ENCODE measurements around the gene SORL1. TPM values are rescaled to one million over a fixed set of nuclear protein-coding genes. Genes with fewer than 3 reads are reported as not detected.

The SORL1 gene
- total and polyA plus RNA-seq, 2 of the 8 experiments (the other 6 are each of a cell fraction or from before 2014, with no cell fraction given), result 38.1 to 65.5 TPM

DNA sequence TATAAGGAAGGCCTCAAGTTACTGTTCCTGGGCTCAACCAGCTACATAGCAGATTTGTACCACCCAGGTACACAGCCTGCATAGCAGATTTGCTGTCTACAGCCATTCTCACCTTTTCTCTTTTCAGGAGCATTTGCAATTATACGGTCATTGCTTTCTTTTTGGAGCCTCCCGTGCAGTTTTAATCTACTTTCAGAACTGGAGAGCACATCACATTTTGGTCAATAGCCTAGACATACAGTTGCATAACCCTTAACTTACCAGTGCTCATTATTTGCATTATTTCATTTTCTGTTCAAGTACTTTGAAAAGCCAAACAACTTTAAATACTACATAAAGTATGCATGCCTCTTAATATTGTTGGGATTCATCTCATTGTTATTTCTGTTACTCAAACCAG, 151.2 kb downstream of the SORL1 start:
- Histone ChIP-seq H2AFZ (ENCODE audit: low read length) (no peak overlapping the region), H4K8ac (ENCODE audit: extremely low read depth, insufficient read depth, low read length) (no peak overlapping the region), H4K20me1 (replicated peaks in 1 of 2; ENCODE audit: control insufficient read depth in 1 of 2, insufficient read depth in 2 of 2, low read length in 2 of 2) (peaks cover 2% of the 10 kb centered on the region in 2 experiments), H3K36me3 (ENCODE audit: control insufficient read depth in 2 of 4, insufficient read depth in 4 of 4, low read length in 3 of 4) (peaks cover 27 to 55% (median 51%) of the 10 kb centered on the region in 4 experiments), H3K79me1 (ENCODE audit: low read depth, low read length) (no peaks in the 10 kb centered on the region), H3K14ac (ENCODE audit: insufficient read length) (no peak overlapping the region), H2BK12ac (ENCODE audit: low read depth, low read length) (no peak overlapping the region), H3K23me2 (ENCODE audit: low read depth, low read length) (no peaks in the 10 kb centered on the region), H4K5ac (ENCODE audit: insufficient read length, low read depth, low read length) (no peak overlapping the region), H3K4me2 (ENCODE audit: insufficient read depth in 1 of 2, low read depth in 2 of 2, low read length in 2 of 2) (no peak overlapping the region), H3K4me1 (replicated peaks in 1 of 4; ENCODE audit: control insufficient read depth in 3 of 4, insufficient read depth in 4 of 4, low read length in 3 of 4) (no peaks in the 10 kb centered on the region), H3K27ac (ENCODE audit: low read depth, low read length) (no peak overlapping the region), H3K27me3 (replicated peaks in 1 of 4; ENCODE audit: control insufficient read depth in 3 of 4, extremely low read depth in 1 of 4, insufficient read depth in 3 of 4, low read length in 3 of 4) (no peaks in the 10 kb centered on the region), H3K9ac (replicated peaks in 1 of 4; ENCODE audit: extremely low read depth in 1 of 4, low read depth in 3 of 4, low read length in 3 of 4) (no peak overlapping the region), H2BK15ac (ENCODE audit: low read length) (no peak overlapping the region), H3K56ac (replicated peaks; ENCODE audit: insufficient read length, low read depth, low read length) (no peak overlapping the region), H2BK120ac (replicated peaks; ENCODE audit: low read depth, low read length) (no peak overlapping the region), H3K18ac (ENCODE audit: extremely low read depth, low read length) (no peak overlapping the region; the same call in 1 of the 2 replicates), H3K23ac (ENCODE audit: insufficient read length) (no peak overlapping the region), H3K9me3 (ENCODE audit: insufficient read depth in 2 of 2, low read depth in 1 of 2, low read length in 1 of 2) (no peaks in the 10 kb centered on the region), H2BK5ac (ENCODE audit: low read depth, low read length) (no peak overlapping the region), H2AK5ac (ENCODE audit: low read depth, low read length) (no peak overlapping the region), H4K91ac (replicated peaks; ENCODE audit: insufficient read length, low read length) (no peak overlapping the region), H3K4ac (replicated peaks; ENCODE audit: insufficient read length, low read depth, low read length) (no peak overlapping the region), H3K4me3 (ENCODE audit: extremely low read depth in 1 of 4, insufficient read depth in 2 of 4, low read depth in 3 of 4, low read length in 4 of 4) (no peak overlapping the region), H3K79me2 (ENCODE audit: control insufficient read depth in 1 of 2, insufficient read depth in 2 of 2, low read length in 2 of 2) (no peaks in the 10 kb centered on the region), H2BK20ac (ENCODE audit: low read length) (no peak overlapping the region)
- no peak for TF ChIP-seq SAP30 (IDR thresholded peaks at IDR 0.05; ENCODE audit: insufficient read depth, insufficient replicate concordance, low read length)
- no peak for TF ChIP-seq CBX8 (IDR thresholded peaks at IDR 0.05; ENCODE audit: borderline replicate concordance, low read depth, low read length)
- TF ChIP-seq PHF8 (conservative IDR thresholded peaks at IDR 0.05; ENCODE audit: low read depth, low read length), result no peak
- no peak for TF ChIP-seq RNF2 (IDR thresholded peaks at IDR 0.05; ENCODE audit: borderline replicate concordance, low read depth, low read length, missing control alignments, poor library complexity, severe bottlenecking)
- no peak for TF ChIP-seq GTF2F1 (IDR thresholded peaks at IDR 0.05; ENCODE audit: borderline replicate concordance, low read depth, low read length)
- no peak for TF ChIP-seq HDAC2 (IDR thresholded peaks at IDR 0.05; ENCODE audit: borderline replicate concordance in 1 of 2, low read depth in 2 of 2, low read length in 2 of 2)
- no peak for TF ChIP-seq NRF1 (IDR thresholded peaks at IDR 0.05; ENCODE audit: low read depth, low read length)
- no peak for TF ChIP-seq CHD2 (IDR thresholded peaks at IDR 0.05; ENCODE audit: low read length)
- no peak for TF ChIP-seq SP1 (IDR thresholded peaks at IDR 0.05; ENCODE audit: low read depth, low read length)
- CTCF ChIA-PET (ENCODE audit: partially characterized antibody), result no interaction called here
- no peak for DNase-seq (ENCODE audit: low read depth in 1 of 2, low spot score in 2 of 2)
- 93% methylated on average over 2 of the region's 2 CpGs; no CpG with 5 or more reads in 1 of the 2 experiments for WGBS, 2 experiments (ENCODE audit: extremely low coverage in 1 of 2, insufficient coverage in 1 of 2, insufficient read length in 1 of 2, insufficient replicate concordance in 2 of 2, low coverage in 1 of 2, low lambda C conversion rate in 2 of 2, missing lambda C conversion rate in 1 of 2)
- POLR2A ChIA-PET (ENCODE audit: partially characterized antibody), result no interaction called here
- no peak for FAIRE-seq

Measured in H1 (cell line).